GM13977 (cell line): ENCODE results near the gene SHISA5.

ENCODE experiments used
- DNase-seq: peaks from one replicate; pipeline ENCODE4 v3.0.0; 2012; ENCODE audit warnings: low spot score
- CTCF ChIP-seq: IDR thresholded peaks from 2 replicates; pipeline ENCODE4 v1.5.1; 2012; ENCODE audit warnings: mild to moderate bottlenecking, control low read depth; ENCODE audit not compliant: insufficient read depth; ENCODE audit errors: extremely low read depth, missing control alignments
- in situ Hi-C: fragments of 300-500 bp; cut with MboI; formaldehyde crosslinking; loops from one replicate; pipeline ENCODE4 v1.12.0; 2022; ENCODE audit warnings: low sequenced_read_pairs, low pct_unique_long_range_greater_than_20kb, mixed read lengths, inconsistent platforms; ENCODE audit not compliant: unreplicated experiment

The SHISA5 gene

GRCh38 chr3:48436855-48437254 is 67.1 kb downstream of the SHISA5 start:
- in situ Hi-C loops = loop anchor here (10.0 kb wide), 1 partner anchor 242 kb away; no protein-coding TSS in a partner anchor
- TF ChIP-seq CTCF = no peak

GRCh38 chr3:48436477-48436787 is 67.5 kb downstream of the SHISA5 start:
- in situ Hi-C loops = loop anchor here (10.0 kb wide), 1 partner anchor 242 kb away; no protein-coding TSS in a partner anchor
- DNase-seq = no peak
- no peak for TF ChIP-seq CTCF

More at GRCh38 chr3:48436855-48437254, 67.1 kb downstream of the SHISA5 start:
- DNase-seq = no peak

- in situ Hi-C loops = loop anchor here (10.0 kb wide), 1 partner anchor 241 kb away; no protein-coding TSS in a partner anchor
- DNase-seq = peak; percentile 87
- TF ChIP-seq CTCF = peak; percentile 100
These were observed 68.0 kb downstream of the SHISA5 start for GRCh38 chr3:48435774-48436476.

- DNase-seq = peak; percentile 8
- TF ChIP-seq CTCF = no peak
- in situ Hi-C loops = loop anchor here (10.0 kb wide), 1 partner anchor 240 kb away; no protein-coding TSS in a partner anchor
These were observed 68.8 kb downstream of the SHISA5 start for GRCh38 chr3:48435223-48435595.

GRCh38 chr3:48434591-48435222 is 69.3 kb downstream of the SHISA5 start:
- in situ Hi-C loops = loop anchor here (10.0 kb wide), 1 partner anchor 240 kb away; no protein-coding TSS in a partner anchor
- DNase-seq = no peak
- TF ChIP-seq CTCF = no peak

- no peak for TF ChIP-seq CTCF
- in situ Hi-C loops = loop anchor here (10.0 kb wide), 1 partner anchor 239 kb away; no protein-coding TSS in a partner anchor
- DNase-seq = no peak
These were observed 70.4 kb downstream of the SHISA5 start for GRCh38 chr3:48433472-48434118.
